PC-3 (cell line): ENCODE measurements around the gene BEST3.

Experiments
- CTCF ChIP-seq: fragments of 300-600 bp; sonication (generic); conservative IDR thresholded peaks from 2 replicates; pipeline ENCODE4 v1.5.1; 2017; ENCODE audit warnings: antibody characterized with exemption, low read depth, mild to moderate bottlenecking, low read length
- EZH2phosphoT487 ChIP-seq: fragments of 300-600 bp; sonication (generic); IDR thresholded peaks from 2 replicates; pipeline ENCODE4 v1.6.1; 2018; ENCODE audit warnings: mild to moderate bottlenecking, antibody characterized with exemption, low read length, borderline replicate concordance

- TF ChIP-seq CTCF: peak; percentile 41
- TF ChIP-seq EZH2phosphoT487: no peak
These were observed 9.5 kb upstream of the BEST3 start for GRCh38 chr12:69708649-69709048.
